Prostate gland (tissue), 2 donors: Measurements from ENCODE around the gene SLC12A3.

ENCODE experiments used
- CTCF ChIP-seq, 4 experiments: fragments of 200-600 bp in 2 of 4; fragments of 450-650 bp in 2 of 4; sonication (generic) in 2 of 4; IDR thresholded peaks; 1 replicate in 3 of 4; 2 replicates in 1 of 4; pipeline ENCODE4 v1.5.1; 2016 to 2019; ENCODE audit warnings: antibody characterized with exemption in 4 of 4, mild to moderate bottlenecking in 2 of 4, moderate library complexity in 2 of 4
- POLR2AphosphoS5 ChIP-seq: sonication (generic); formaldehyde crosslinking; IDR thresholded peaks from one replicate; pipeline ENCODE4 v1.6.1; 2017; ENCODE audit warnings: antibody characterized with exemption

GRCh38 chr16:56869513-56870275, 4.7 kb downstream of the SLC12A3 start:
- TF ChIP-seq CTCF (IDR thresholded peaks at IDR 0.05) (no peak), POLR2AphosphoS5 (no peak)
